ENCODE data around the gene KLB. TPM values are rescaled to one million over a fixed set of nuclear protein-coding genes. Genes with fewer than 3 reads are reported as not detected.
A peak's percentile ranks its signal among the peaks of the same experiment; 100 is the strongest.
"Not testable (repeated sequence)": the region's sequence is repeated elsewhere in the genome, so short reads cannot be mapped to it uniquely, and the experiment has no call there.

The KLB gene
- total RNA-seq, 4 donors from 2014 or later: 0.34 to 0.48 (median 0.38) TPM; not detected in 1

DNA sequence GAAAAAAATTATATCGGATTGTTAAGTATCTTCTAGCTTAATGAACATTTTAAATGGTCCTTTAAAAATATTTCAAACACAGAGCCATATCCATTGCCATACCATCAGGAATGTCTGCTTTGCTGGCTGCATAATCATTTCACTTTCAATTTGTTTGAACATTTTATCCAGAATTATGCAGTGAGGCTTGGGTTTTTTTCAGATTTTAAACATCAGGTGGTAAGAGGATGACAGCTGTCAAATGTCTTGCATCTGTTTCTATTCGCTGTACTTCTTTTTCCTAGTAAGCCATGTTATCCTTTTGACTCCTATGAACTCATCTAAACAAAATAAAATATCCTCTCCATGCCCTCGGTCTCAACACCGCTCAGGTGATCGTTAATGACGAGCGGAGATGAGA lies 41.4 kb upstream of the KLB start:
- H3K4me1 ChIP-seq: peaks cover 11 to 39% (median 22%) of the 10 kb centered on the region in 3 donors
- intact Hi-C loops (cut with DNase I): no loop called here
- H3K27ac ChIP-seq: peak overlapping the region; percentile 87 to 96 (median 94)
- no peaks in the 10 kb centered on the region for H3K9me3 ChIP-seq
- peak overlapping the region; percentile 85 to 99 (median 96) for H3K4me3 ChIP-seq
- no peak for TF ChIP-seq POLR2A (IDR thresholded peaks at IDR 0.05)
- TF ChIP-seq, protein P1, sequence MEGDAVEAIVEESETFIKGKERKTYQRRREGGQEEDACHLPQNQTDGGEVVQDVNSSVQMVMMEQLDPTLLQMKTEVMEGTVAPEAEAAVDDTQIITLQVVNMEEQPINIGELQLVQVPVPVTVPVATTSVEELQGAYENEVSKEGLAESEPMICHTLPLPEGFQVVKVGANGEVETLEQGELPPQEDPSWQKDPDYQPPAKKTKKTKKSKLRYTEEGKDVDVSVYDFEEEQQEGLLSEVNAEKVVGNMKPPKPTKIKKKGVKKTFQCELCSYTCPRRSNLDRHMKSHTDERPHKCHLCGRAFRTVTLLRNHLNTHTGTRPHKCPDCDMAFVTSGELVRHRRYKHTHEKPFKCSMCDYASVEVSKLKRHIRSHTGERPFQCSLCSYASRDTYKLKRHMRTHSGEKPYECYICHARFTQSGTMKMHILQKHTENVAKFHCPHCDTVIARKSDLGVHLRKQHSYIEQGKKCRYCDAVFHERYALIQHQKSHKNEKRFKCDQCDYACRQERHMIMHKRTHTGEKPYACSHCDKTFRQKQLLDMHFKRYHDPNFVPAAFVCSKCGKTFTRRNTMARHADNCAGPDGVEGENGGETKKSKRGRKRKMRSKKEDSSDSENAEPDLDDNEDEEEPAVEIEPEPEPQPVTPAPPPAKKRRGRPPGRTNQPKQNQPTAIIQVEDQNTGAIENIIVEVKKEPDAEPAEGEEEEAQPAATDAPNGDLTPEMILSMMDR (IDR thresholded peaks at IDR 0.05): no peak
- H3K27me3 ChIP-seq: no peaks in the 10 kb centered on the region
- no peak for DNase-seq
- WGBS, 2 donors: 4 to 7% methylated on average over 7 of the region's 7 CpGs
- peaks cover 0 to 13% (median 0%) of the 10 kb centered on the region in 3 donors for H3K36me3 ChIP-seq

DNA sequence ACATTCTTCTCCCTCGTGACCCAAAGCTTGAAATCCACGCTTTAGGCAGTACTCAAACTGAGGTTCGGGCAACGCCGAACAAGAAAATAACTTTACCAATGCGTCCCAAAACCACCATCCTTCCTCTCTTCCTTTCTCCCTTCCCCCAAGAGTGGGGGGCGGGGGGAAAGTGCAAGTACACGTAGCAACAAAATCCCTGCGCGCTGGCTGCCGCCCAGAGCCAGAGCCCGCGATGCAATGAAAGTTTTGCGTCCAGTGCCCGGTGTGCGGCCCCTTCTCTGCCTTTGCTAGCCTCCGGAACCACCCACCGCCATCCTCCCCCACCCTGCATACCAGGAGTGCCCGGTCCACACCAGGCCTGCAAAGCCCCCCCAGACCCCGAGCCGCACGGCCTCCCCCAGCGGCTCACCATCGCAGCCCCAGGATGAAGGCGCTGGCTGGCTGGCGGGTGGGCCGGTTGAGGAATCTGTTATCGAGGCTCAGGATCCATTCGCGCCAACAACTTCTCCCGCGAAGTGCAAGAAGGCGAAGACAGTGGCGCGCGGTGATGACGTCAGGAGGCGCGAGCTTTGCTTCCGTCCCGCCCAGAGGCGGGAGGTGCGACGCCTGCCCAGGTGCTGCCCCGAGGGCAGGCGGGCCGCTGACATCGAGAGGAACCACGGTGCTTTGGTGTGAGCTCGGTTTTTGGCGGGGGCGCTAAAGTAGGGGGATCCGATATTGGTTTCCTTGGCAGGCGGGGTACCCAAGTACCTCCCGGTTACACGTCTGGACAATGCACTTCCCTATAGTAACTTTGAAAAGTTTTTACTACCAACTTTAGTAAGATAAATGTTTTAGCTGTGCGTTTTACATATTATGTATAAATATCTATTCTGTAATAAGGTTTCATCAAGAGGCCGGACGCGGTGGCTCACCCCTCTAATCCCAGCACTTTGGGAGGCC lies 40.6 kb upstream of the KLB start, which contains the start of gene RFC1:
RFC1 (minus strand) TSS at position 533 of the 942 bp plus-strand sequence; CDS start at position 412, 121 bp downstream.
- intact Hi-C loops (cut with DNase I): no loop called here
- Histone ChIP-seq H3K4me3 (peak within 1 kb of the TSS; percentile 85 to 99 (median 96)), H3K9me3 (no peaks in the 10 kb centered on the region), H3K4me1 (peaks cover 11 to 39% (median 22%) of the 10 kb centered on the region in 3 donors), H3K27ac (peak within 1 kb of the TSS; percentile 87 to 96 (median 94)), H3K27me3 (no peaks in the 10 kb centered on the region), H3K36me3 (peaks cover 0 to 7% (median 0%) of the 10 kb centered on the region in 3 donors)
- WGBS, 2 donors: 2 to 8% methylated on average over 24 to 32 of the region's 60 CpGs
- peak in 2 of 4 donors; percentile 19 to 66 for TF ChIP-seq POLR2A (IDR thresholded peaks at IDR 0.05)
- TF ChIP-seq, protein P1 (IDR thresholded peaks at IDR 0.05): peak in 1 of 6 experiments; percentile 4
- peak; percentile 55 for DNase-seq

DNA sequence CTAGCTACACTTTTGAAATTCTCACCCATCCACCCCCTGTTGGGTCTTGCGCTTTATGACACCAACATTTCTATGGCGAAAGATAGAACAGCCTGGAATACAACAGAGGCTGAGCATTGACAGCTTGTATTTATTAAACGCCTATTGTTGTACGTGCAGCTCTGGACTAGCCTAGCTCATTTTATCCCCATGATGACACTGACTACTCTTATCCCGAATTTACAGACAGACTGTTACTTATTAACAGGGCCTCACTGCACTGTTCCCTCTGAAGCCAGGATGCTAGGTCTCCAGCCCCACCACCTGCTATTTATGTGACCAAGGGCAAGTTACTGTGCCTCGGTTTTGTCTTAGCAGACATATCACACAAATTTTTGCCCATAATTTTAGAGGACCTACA lies 39.6 kb upstream of the KLB start:
- WGBS, 2 donors: 88% methylated on average over 6 of the region's 6 CpGs
- H3K4me1 ChIP-seq: peaks cover 11 to 39% (median 22%) of the 10 kb centered on the region in 3 donors
- no peak overlapping the region for H3K4me3 ChIP-seq
- no peaks in the 10 kb centered on the region for H3K36me3 ChIP-seq
- no peaks in the 10 kb centered on the region for H3K9me3 ChIP-seq
- intact Hi-C loops (cut with DNase I): no loop called here
- H3K27me3 ChIP-seq: no peaks in the 10 kb centered on the region
- TF ChIP-seq, protein P1 (IDR thresholded peaks at IDR 0.05): no peak
- no peak for TF ChIP-seq POLR2A (IDR thresholded peaks at IDR 0.05)
- H3K27ac ChIP-seq: no peak overlapping the region
- DNase-seq: no peak

DNA sequence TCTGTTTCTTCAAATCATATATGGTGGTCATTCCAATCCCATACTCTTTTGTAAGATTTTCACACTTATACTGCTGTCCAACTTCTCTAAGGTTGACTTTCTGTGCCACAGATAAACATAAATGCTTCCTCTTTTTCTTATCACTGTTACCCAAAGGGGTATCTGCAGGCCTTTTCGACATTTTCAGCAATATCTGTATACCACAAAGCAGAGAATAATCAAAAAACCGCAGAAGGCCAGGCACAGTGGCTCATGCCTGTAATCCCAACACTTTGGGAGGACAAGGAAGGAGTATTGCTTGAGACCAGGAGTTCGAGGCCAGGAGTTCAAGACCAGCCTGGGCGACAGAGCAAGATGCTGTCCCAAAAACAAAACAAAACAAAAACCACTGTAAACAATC lies 37.4 kb upstream of the KLB start:
- Histone ChIP-seq H3K9me3 (no peaks in the 10 kb centered on the region), H3K36me3 (no peaks in the 10 kb centered on the region), H3K27ac (no peak overlapping the region), H3K4me1 (peaks cover 11 to 22% (median 17%) of the 10 kb centered on the region in 3 donors), H3K27me3 (no peaks in the 10 kb centered on the region), H3K4me3 (no peak overlapping the region)
- TF ChIP-seq POLR2A (IDR thresholded peaks at IDR 0.05): no peak
- TF ChIP-seq, protein P1 (IDR thresholded peaks at IDR 0.05): no peak
- 35 to 56% methylated on average over 4 of the region's 4 CpGs for WGBS, 2 donors
- no peak for DNase-seq
- intact Hi-C loops (cut with DNase I): no loop called here

DNA sequence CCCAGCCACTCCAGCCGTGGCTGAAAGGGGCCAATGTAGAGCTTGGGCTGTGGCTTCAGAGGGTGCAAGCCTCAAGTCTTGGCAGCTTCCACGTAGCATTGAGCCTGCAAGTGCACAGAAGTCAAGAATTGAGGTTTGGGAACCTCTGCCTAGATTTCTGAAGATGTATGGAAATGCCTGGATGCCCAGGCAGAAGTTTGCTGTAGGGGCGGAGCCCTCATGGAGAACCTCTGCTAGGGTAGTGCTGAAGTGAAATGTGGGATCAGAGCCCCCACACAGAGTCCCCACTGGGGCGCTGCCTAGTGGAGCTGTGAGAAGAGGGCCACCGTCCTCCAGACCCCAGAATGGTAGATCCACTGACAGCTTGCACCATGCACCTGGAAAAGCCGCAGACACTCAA lies 35.5 kb upstream of the KLB start:
- not testable (repeated sequence) for H3K27ac ChIP-seq, H3K4me3 ChIP-seq, H3K9me3 ChIP-seq, H3K36me3 ChIP-seq, H3K4me1 ChIP-seq, H3K27me3 ChIP-seq, DNase-seq
- 100% methylated on average over 1 to 2 of the region's 6 CpGs for WGBS, 2 donors
- intact Hi-C loops (cut with DNase I): loop anchor here (10.0 kb wide), 1 partner anchor 84 kb away; the partner anchor contains the start of genes LIAS and RPL9
